Measurements from ENCODE around the gene TACSTD2. TPM values are rescaled to one million over a fixed set of nuclear protein-coding genes. Genes with fewer than 3 reads are reported as not detected.

Gene TACSTD2
- total RNA-seq, 1 experiment from 2014 or later = not detected

DNA sequence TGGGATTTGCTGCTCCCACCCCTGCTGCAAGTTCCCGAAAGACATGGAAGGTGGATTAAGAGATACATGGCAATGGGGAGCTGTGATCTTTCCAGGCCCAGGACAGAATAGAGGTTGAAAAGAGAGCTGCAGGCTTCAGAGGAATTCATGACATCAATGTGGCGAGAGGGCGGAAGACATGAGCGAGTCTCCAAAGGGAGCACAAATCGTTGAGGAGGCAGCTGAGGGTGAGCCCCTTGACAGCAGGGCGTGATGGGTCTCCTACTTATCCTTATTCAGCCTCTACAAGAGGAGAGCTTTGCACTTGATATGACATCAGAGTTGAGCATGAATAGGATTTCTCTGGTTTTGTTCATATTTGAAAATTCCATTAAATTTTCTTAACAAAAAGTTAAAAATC, 45.5 kb upstream of the TACSTD2 start:
- no TSS peak for BruUV-seq (replicated peaks)
- H3K4me3 ChIP-seq (ENCODE audit: low read depth, low read length, poor library complexity, severe bottlenecking) = no peak overlapping the region
- DNase-seq (ENCODE audit: low spot score) = no peak
- TF ChIP-seq, protein P1, sequence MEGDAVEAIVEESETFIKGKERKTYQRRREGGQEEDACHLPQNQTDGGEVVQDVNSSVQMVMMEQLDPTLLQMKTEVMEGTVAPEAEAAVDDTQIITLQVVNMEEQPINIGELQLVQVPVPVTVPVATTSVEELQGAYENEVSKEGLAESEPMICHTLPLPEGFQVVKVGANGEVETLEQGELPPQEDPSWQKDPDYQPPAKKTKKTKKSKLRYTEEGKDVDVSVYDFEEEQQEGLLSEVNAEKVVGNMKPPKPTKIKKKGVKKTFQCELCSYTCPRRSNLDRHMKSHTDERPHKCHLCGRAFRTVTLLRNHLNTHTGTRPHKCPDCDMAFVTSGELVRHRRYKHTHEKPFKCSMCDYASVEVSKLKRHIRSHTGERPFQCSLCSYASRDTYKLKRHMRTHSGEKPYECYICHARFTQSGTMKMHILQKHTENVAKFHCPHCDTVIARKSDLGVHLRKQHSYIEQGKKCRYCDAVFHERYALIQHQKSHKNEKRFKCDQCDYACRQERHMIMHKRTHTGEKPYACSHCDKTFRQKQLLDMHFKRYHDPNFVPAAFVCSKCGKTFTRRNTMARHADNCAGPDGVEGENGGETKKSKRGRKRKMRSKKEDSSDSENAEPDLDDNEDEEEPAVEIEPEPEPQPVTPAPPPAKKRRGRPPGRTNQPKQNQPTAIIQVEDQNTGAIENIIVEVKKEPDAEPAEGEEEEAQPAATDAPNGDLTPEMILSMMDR (conservative IDR thresholded peaks at IDR 0.05; ENCODE audit: low read depth, low read length) = no peak
- no peak for TF ChIP-seq EZH2 (IDR thresholded peaks at IDR 0.05; ENCODE audit: borderline replicate concordance, low read depth, low read length, poor library complexity, severe bottlenecking)
- H3K4me1 ChIP-seq (ENCODE audit: insufficient read depth, low read length, poor library complexity, severe bottlenecking) = no peaks in the 10 kb centered on the region
- intact Hi-C loops (cut with micrococcal nuclease; ENCODE audit: unreplicated experiment) = no loop called here
- ChIA-PET CTCF (no interaction called here), POLR2A (ENCODE audit: low non-redundant PET) (no interaction called here)
- H3K9me3 ChIP-seq (ENCODE audit: low read depth, low read length, poor library complexity, severe bottlenecking) = no peaks in the 10 kb centered on the region
- H3K36me3 ChIP-seq (ENCODE audit: insufficient read depth, low read length, poor library complexity, severe bottlenecking) = no peaks in the 10 kb centered on the region
- H3K27ac ChIP-seq (ENCODE audit: low read depth, low read length, poor library complexity, severe bottlenecking) = no peak overlapping the region
- H3K27me3 ChIP-seq (replicated peaks; ENCODE audit: insufficient read depth, low read depth, low read length, poor library complexity) = no peaks in the 10 kb centered on the region

DNA sequence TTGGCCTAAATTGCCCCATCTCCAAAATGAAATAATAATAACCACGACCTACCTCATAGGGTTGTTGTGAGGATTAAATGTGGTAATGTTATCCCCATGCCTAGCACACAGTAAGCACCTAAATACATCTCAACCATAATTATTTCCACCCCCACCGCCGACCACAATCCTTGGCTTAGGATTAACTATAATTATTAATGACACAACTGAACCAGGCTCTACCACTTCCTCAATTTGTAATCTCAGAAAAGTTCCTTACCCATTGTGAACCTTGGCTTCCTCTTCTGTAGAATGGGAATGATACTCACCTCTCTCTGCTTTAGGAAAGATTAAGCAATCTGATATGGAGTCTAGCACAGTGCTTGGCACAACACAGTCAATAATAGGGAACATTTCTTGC, 44.3 kb upstream of the TACSTD2 start:
- ChIA-PET CTCF (no interaction called here), POLR2A (ENCODE audit: low non-redundant PET) (no interaction called here)
- TF ChIP-seq, protein P1 (conservative IDR thresholded peaks at IDR 0.05; ENCODE audit: low read depth, low read length) = no peak
- no peak for TF ChIP-seq EZH2 (IDR thresholded peaks at IDR 0.05; ENCODE audit: borderline replicate concordance, low read depth, low read length, poor library complexity, severe bottlenecking)
- no peak for DNase-seq (ENCODE audit: low spot score)
- H3K27ac ChIP-seq (ENCODE audit: low read depth, low read length, poor library complexity, severe bottlenecking) = no peak overlapping the region
- H3K4me1 ChIP-seq (ENCODE audit: insufficient read depth, low read length, poor library complexity, severe bottlenecking) = no peaks in the 10 kb centered on the region
- H3K36me3 ChIP-seq (ENCODE audit: insufficient read depth, low read length, poor library complexity, severe bottlenecking) = no peaks in the 10 kb centered on the region
- intact Hi-C loops (cut with micrococcal nuclease; ENCODE audit: unreplicated experiment) = no loop called here
- no peaks in the 10 kb centered on the region for H3K27me3 ChIP-seq (replicated peaks; ENCODE audit: insufficient read depth, low read depth, low read length, poor library complexity)
- H3K9me3 ChIP-seq (ENCODE audit: low read depth, low read length, poor library complexity, severe bottlenecking) = no peaks in the 10 kb centered on the region
- no peak overlapping the region for H3K4me3 ChIP-seq (ENCODE audit: low read depth, low read length, poor library complexity, severe bottlenecking)
- no TSS peak for BruUV-seq (replicated peaks)

DNA sequence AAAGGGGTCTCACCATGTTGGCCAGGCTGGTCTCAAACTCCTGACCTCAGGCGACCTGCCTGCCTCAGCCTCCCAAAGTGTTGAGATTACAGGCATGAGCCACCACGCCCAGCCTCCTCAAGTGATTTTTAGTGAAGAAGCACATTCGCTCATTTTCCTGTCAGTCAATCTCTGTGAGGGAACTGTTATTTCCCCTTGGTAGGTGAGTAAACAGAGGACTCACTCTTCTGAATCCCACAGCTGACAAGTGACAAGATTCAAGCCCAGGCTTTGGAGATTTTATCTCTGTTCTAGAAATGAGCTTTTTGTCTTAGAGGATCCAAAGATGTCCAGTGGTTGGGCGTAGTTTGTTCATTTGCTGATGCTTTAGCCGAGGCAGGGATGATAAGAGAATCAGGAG, 43.9 kb upstream of the TACSTD2 start:
- intact Hi-C loops (cut with micrococcal nuclease; ENCODE audit: unreplicated experiment) = no loop called here
- CTCF ChIA-PET = no interaction called here
- H3K27ac ChIP-seq (ENCODE audit: low read depth, low read length, poor library complexity, severe bottlenecking) = no peak overlapping the region

More for the DNA sequence above, 43.9 kb upstream of the TACSTD2 start:
- Histone ChIP-seq H3K4me3 (ENCODE audit: low read depth, low read length, poor library complexity, severe bottlenecking) (no peak overlapping the region), H3K4me1 (ENCODE audit: insufficient read depth, low read length, poor library complexity, severe bottlenecking) (no peaks in the 10 kb centered on the region), H3K36me3 (ENCODE audit: insufficient read depth, low read length, poor library complexity, severe bottlenecking) (no peaks in the 10 kb centered on the region), H3K9me3 (ENCODE audit: low read depth, low read length, poor library complexity, severe bottlenecking) (no peaks in the 10 kb centered on the region), H3K27me3 (replicated peaks; ENCODE audit: insufficient read depth, low read depth, low read length, poor library complexity) (no peaks in the 10 kb centered on the region)
- no TSS peak for BruUV-seq (replicated peaks)
- TF ChIP-seq, protein P1 (conservative IDR thresholded peaks at IDR 0.05; ENCODE audit: low read depth, low read length) = no peak
- no peak for TF ChIP-seq EZH2 (IDR thresholded peaks at IDR 0.05; ENCODE audit: borderline replicate concordance, low read depth, low read length, poor library complexity, severe bottlenecking)
- POLR2A ChIA-PET (ENCODE audit: low non-redundant PET) = no interaction called here
- DNase-seq (ENCODE audit: low spot score) = no peak
